T47D (cell line): ENCODE measurements around the gene BABAM2.

Experiments used
- DNase-seq, 2 experiments: peaks; one replicate each; pipeline versions ENCODE4 v3.0.0 to v3.0.0-alpha.2; 2011 to 2012; ENCODE audit warnings: low read depth in 1 of 2, low spot score in 1 of 2
- JUND ChIP-seq: IDR thresholded peaks from 2 replicates; pipeline ENCODE4 v1.6.1; 2012; ENCODE audit warnings: low read depth
- in situ Hi-C: cut with HindIII; loops from 2 replicates; pipeline ENCODE4 v1.10.0; 2016; ENCODE audit warnings: low sequenced_read_pairs, low pct_unique_long_range_greater_than_20kb

Gene BABAM2

GRCh38 chr2:28338046-28338817 is 447.7 kb downstream of the BABAM2 start:
- no peak for TF ChIP-seq JUND
- in situ Hi-C loops: no loop called here
- DNase-seq: no peak

- no peak for TF ChIP-seq JUND
- in situ Hi-C loops: no loop called here
Observed at GRCh38 chr2:28338831-28339321, 448.3 kb downstream of the BABAM2 start.

GRCh38 chr2:28339516-28340175 is 449.1 kb downstream of the BABAM2 start:
- in situ Hi-C loops: no loop called here
- TF ChIP-seq JUND: no peak
- no peak for DNase-seq

More at GRCh38 chr2:28338831-28339321, 448.3 kb downstream of the BABAM2 start:
- DNase-seq: no peak

DNA sequence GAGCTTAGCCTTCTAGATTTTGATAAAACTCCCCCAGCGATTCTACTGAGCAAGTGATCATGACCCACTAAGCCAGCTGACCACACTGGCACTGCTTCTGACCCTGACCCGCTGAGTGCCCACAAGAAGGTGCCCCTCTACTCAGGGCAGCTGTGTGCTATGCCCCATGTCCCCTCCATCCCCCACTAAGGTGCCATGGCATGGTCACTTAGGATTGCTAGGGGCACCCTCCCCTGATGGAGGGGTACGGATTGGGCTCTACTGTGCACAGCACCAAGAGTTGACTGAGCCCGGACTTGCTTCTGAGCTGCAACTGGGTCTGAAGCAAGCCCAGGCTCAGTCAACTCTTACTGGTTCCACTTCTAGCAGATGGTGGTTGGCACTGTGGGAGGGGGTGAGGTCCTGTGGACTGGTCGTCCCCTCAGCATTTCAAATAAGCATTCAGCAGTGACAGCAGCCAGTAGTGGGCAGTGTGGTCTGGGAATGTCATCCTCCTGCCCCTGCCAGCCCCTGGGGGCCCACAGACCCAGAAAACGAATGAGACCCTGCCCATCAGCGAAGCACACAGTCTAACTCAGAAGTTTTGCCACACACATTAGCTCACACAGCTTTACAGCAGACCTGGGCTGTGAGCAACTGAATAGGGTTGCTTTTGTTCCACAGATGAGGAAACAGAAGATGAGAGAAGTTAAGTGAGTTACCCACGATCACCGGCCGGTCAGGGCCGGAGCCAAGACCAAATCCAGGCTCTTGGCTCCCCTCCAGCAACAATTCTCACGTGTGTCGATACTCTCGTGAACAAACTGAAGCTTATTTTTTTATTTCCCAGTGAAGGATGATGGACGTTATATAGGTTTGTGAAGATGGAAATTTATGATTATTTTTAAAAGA is 450.0 kb downstream of the BABAM2 start:
- peak in 1 of 2 experiments; percentile 40 for DNase-seq
- in situ Hi-C loops: no loop called here
- TF ChIP-seq JUND: no peak

GRCh38 chr2:28341208-28341891 is 450.8 kb downstream of the BABAM2 start:
- DNase-seq: peak in 1 of 2 experiments; percentile 45
- in situ Hi-C loops: no loop called here
- no peak for TF ChIP-seq JUND

DNA sequence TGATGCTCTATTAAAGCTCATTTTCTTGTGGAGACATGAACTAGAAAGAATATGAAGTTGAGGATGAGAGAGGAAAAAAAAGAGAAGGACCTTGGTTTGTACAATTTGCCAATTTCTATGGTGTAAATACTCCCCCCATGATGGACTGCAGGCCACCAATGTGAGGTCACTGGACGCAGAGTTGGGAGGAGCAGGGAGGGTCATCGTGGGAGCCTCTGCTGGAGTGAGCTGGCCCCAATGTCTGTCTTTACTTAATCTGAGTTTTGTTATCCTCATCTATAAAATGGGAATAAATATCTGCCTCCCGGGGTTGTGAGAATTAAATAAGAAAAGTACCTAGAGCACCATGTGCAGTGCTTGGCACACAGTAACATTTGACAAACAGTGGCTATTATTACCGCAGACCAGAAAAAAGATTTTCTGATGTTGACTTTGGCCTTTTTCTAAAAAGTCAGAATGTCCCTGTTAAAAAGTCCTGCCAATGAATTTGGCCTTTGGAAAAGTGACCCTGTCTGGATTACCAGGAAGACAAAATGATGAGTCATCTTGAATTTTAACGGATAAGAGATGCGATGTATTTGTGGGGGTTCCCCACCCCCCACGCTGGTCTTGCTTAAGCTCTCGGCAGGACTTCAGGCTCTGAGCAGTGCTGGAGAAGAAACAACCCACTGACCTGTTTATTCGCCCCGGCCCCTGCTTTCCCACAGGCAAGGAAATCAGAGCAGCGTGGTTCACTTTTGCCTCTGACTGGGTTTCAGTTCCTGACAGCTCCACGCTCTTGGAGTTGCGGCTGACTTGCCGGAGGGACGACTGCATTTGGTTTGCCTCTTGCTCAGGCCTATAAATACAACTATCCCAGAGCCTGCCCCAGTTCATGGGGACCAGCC is 451.8 kb downstream of the BABAM2 start:
- in situ Hi-C loops: no loop called here
- peak in 1 of 2 experiments; percentile 82 for DNase-seq
- TF ChIP-seq JUND: no peak; the same call in 1 of the 2 replicates

DNA sequence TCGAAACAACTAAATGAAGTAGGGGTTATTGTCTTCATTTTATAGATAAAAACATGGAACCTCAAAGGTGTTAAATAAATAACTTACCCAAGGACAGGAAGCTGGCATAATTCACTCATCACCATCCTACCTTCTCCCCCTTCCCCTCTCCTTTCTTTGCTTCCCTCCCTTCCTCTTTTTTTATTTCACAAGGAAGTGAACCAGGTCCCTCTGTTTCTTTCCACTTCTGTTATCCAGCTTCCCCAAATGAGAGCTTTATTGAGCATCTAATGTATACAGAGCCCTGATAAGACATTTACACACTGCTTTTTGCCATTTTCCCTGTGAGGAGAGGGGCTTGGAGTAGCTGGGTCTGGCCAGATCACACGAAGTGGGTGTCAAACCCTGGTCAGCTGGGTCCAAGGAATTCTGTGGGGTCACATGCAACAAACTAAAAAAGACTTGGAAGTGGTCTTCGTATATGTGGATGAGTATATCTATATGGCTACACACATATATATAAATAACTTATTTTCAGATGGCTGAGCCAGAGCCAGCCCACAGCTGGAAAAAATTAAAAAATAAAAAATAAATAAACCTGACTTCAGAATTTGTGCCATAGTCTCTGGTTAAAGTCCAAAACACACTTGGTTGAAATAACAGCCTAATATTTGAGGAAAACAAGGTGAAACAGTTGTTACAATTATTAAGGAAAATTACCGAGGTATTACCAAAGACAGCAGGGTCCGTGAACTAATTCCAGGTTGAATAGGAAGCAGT is 452.8 kb downstream of the BABAM2 start:
- DNase-seq: no peak
- no peak for TF ChIP-seq JUND
- in situ Hi-C loops: no loop called here

GRCh38 chr2:28343971-28344715 is 453.6 kb downstream of the BABAM2 start:
- DNase-seq: no peak
- in situ Hi-C loops: no loop called here
- TF ChIP-seq JUND: no peak

DNA sequence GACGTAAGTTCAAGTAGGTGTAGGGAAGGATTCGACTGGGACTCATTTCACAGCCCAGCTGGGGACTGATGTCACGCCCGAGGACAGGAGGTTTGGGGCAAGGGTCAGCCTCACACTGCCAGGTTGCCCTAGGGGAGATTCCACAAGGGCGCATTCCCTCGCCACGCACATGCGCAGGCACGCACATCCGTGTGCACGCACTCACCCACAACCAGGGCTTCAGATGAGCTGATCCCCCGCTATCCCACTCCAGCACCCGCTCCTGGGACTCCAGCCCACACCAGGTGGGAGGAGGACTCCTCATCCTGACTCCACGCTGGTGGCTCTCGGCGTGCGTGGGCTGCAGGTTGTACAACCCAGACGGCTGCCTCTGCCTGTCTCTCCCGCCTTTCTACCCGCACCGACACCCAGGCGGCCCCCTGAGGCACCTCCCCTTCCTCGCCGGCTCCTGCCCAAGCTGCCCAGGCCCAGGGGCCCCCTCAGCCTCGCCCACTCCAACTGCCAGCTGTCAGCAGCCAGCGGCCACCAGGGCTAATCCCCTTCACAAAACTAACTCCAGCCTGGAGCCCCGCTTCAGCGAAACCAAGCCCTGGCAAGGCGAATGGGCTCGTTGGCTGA is 454.3 kb downstream of the BABAM2 start:
- in situ Hi-C loops: no loop called here
- DNase-seq: no peak
- TF ChIP-seq JUND: no peak

GRCh38 chr2:28345619-28346018 is 455.1 kb downstream of the BABAM2 start:
- no peak for DNase-seq
- in situ Hi-C loops: no loop called here
- TF ChIP-seq JUND: no peak
